Daoy (cell line): Measurements from ENCODE around the gene PJA2. TPM values are rescaled to one million over a fixed set of nuclear protein-coding genes. Genes with fewer than 3 reads are reported as not detected.
"Not testable (repeated sequence)": the region's sequence is repeated elsewhere in the genome, so short reads cannot be mapped to it uniquely, and the experiment has no call there.

Source experiments
- DNase-seq: peaks from one replicate; pipeline ENCODE4 v3.0.0-alpha.2; 2015; ENCODE audit warnings: low read depth
- total RNA-seq: library from RNA; depleted of rRNA; stranded (reverse); fragments of >200 nt; shearing (Covaris generic); gene quantifications from 2 replicates; pipeline ENCODE4 v1.2.3, GENCODE V29; 2014

The PJA2 gene
- total RNA-seq, 1 experiment from 2014 or later: 51.0 TPM

DNA sequence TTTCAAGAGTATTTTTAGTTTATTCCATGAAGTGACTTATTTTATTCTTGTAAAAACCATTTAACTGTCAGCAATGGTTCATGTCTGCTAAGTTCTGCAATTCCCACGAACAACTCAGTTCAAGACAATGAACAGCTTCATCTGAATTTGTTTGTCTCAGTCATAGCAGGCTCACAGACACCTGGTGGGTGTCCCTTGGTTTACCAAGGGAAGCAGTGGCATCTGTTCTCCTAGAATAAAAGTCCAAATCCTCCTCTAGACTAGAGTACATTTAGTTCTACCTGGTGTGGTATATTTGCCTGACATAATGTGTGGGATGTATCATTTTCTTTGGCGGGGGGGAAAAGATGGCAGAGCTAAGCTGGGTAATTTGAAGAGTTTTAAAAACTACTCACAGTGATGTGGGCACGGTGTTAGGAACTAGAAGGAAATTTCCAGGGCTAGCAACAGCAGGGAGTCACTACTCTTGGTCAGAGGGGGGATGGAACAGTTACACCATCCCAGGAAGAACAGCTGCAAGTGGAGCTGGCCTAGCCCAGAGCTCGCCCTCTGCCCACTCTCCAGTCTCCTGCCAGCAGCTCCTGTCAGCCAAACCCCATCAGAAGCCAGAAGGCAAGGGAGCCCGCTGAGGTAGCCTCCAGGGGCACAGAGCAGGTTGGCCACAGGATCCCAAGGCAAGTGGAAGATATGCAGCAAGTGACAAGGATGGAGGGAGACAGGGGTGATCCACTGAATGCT, 100.3 kb downstream of the PJA2 start:
- DNase-seq: no peak

- DNase-seq: no peak
These were observed 101.8 kb downstream of the PJA2 start for GRCh38 chr5:109307951-109308350.

DNA sequence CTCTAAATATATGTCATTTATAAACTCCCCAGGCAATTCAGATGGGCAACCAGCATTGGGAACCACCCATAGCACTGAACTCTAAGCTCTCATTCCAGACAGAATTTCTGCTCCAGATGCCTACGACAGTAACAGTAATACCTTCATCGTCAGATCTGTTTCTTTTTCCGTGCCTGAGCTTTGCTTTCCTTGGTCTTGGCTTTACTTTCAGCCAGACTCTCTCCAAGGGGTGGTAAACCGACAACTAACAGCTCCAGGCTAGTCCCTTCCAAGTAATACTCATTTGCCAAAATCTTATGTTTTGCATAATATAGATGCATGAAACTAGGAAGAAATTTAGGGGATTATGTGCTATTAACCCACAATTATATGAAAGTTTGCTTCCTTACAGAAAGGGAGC, 102.3 kb downstream of the PJA2 start:
- no peak for DNase-seq

DNA sequence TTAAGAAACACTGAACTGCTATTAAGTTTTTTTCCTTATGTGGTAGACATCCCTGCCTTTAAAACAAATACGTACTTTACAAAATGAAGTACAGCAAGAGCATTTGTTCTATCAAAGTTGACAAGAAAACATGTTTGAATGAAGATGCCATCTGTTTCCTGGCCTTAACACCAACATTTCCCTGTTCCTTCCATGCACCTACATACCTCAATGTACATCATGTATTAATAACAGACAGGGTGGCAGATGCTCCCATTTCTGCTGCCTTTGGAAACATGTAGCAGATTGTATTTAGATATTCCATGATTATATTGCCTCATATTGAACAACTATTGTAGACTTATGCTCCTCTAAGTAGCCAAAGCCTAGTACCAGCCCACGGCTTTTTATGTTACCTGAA, 104.4 kb downstream of the PJA2 start:
- DNase-seq: no peak

DNA sequence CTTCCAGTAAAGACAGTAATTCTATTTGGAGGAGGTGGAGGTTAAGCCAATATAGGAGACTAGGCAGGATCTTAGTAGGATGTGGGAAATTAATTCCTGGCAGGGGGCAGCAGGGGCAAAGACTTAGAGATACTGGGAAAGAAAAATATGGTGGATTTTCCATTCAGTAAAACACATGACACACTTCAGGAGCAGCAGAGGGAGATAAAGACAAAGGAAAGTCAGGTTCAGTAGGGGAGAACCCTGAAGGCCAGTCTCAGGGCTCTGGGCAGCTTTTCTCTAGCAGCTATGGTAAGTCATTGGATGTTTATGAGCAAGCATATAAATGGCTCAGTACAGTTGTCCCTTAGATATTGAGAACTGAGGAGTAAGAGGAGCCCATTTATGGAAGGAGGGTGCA, 105.5 kb downstream of the PJA2 start:
- no peak for DNase-seq

DNA sequence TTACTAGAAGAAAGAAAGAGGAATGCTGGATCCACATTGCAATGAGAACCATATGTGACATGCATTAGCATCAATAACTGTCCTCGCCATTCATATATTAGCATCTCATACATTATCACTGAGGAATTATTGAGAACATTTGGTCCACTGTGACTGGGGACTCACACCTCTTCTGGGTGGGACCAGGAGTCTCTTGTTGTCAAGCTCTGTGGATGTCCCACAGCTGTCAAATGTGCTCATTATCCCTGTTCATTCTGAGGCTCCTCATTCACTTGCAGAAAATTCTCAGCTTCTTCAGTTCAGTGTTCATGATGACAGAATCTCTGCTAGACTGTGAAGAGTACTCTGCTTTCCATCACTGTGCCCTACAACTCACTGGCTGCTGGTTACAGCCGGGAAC, 109.4 kb downstream of the PJA2 start:
- DNase-seq: no peak

DNA sequence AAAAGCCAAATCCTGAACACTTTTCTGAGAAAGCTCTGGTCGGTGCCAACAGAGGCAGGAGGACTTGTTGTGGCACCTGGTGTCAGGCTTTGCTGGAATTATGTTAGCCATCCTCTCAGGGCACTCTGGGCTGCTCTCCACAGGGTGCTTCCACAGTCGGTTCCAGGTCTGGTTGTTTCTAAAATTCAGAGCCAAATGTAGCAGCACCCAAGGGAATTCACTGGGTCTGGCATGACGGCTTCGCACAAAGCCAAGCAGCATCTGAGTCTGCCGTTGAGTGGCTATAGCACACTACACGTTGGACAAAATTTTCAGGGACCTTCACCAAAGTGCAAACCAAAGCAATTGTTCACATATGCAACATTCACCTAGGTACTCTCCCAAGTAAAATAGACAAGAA, 110.2 kb downstream of the PJA2 start:
- DNase-seq: no peak

DNA sequence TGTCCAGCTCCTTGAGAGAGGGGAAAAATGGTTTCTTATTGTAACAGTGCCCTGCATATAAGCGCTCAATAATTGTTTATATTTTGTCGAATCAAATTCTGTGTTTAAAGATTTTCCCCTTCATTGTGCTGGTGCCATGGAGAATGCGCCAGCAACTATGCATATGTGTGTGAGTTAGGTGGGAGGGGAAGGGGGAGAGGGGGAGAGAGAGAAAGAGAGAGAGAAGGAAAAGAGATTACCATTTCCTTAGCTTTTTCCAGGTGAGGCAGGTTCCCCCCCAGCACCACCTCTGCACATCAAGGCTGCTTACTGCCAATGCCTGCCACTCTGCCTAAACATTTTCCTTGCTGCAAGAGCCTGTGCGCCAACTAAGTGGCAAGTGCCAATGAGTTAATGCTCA, 111.0 kb downstream of the PJA2 start:
- DNase-seq: no peak

- DNase-seq: no peak
These were observed 111.9 kb downstream of the PJA2 start for GRCh38 chr5:109297900-109298299.

- no peak for DNase-seq
These were observed 118.7 kb downstream of the PJA2 start for GRCh38 chr5:109291090-109291489.

- no peak for DNase-seq
These were observed 119.5 kb downstream of the PJA2 start for GRCh38 chr5:109290231-109290630.

DNA sequence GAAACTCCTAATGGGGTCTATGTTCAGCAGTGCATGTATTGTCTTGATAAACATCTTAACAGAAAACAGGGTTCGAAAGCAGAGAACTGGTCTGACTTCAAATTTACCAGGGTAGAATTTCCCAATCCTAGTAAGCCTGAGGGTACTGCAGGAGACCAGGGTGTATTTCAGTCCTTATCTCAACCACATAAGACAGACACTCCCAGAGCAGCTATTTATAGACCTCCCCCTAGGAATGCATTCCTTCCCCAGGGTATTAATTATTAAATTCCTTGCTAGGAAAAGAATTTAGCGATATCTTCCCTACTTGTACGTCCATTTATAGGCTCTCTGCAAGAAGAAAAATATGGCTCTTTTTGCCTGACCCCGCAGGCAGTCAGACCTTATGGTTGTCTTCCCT, 123.1 kb downstream of the PJA2 start:
- not testable (repeated sequence) for DNase-seq
